Esophagus muscularis mucosa (tissue), 3 donors: ENCODE data around the gene ZSCAN9.

Experiments
- CTCF ChIP-seq, 3 experiments: fragments of 200-600 bp in 2 of 3; fragments of 450-650 bp in 1 of 3; sonication (generic) in 2 of 3; IDR thresholded peaks; one replicate each; pipeline ENCODE4 v1.5.1; 2017 to 2019; ENCODE audit warnings: antibody characterized with exemption in 3 of 3, mild to moderate bottlenecking in 2 of 3, moderate library complexity in 1 of 3
- EP300 ChIP-seq: sonication (generic); formaldehyde crosslinking; IDR thresholded peaks from one replicate; pipeline ENCODE4 v1.6.1; 2017; ENCODE audit warnings: antibody characterized with exemption

GRCh38 chr6:28267695-28268059 lies 42.6 kb downstream of the ZSCAN9 start:
- TF ChIP-seq CTCF (IDR thresholded peaks at IDR 0.05) (no peak), EP300 (no peak)
